Muscle layer of colon (tissue), 2 donors: ENCODE measurements around the gene GP1BB.
A peak's percentile ranks its signal among the peaks of the same experiment; 100 is the strongest.

Experiments
- H3K27ac ChIP-seq: one replicate; pipeline ENCODE4 v1.7.0; 2013; ENCODE audit warnings: low read depth, mild to moderate bottlenecking, low read length, moderate library complexity
- H3K27me3 ChIP-seq, 2 donors: one replicate each; pipeline ENCODE4 v1.7.0; 2013; ENCODE audit warnings: low read length in 2 of 2, mild to moderate bottlenecking in 2 of 2; ENCODE audit not compliant: insufficient read depth in 2 of 2, control insufficient read depth in 1 of 2
- H3K36me3 ChIP-seq: one replicate; pipeline ENCODE4 v1.7.0; 2013; ENCODE audit warnings: mild to moderate bottlenecking, low read length; ENCODE audit not compliant: insufficient read depth
- H3K4me1 ChIP-seq: one replicate; pipeline ENCODE4 v1.7.0; 2013; ENCODE audit warnings: mild to moderate bottlenecking, low read length; ENCODE audit not compliant: insufficient read depth
- H3K4me3 ChIP-seq, 2 donors: one replicate each; pipeline ENCODE4 v1.7.0; 2013; ENCODE audit warnings: low read length in 2 of 2, low read depth in 1 of 2, mild to moderate bottlenecking in 1 of 2, moderate library complexity in 1 of 2
- H3K9ac ChIP-seq: one replicate; pipeline ENCODE4 v1.7.0; 2013; ENCODE audit warnings: low read length
- H3K9me3 ChIP-seq: one replicate; pipeline ENCODE4 v1.7.0; 2013; ENCODE audit warnings: mild to moderate bottlenecking, low read length
- donor health status: abdominal sarcoma.
- donor health status: Adenocarcinoma of cecum.

Gene GP1BB

GRCh38 chr22:19717691-19718455 lies 5.5 kb upstream of the GP1BB start:
- H3K27ac ChIP-seq: no peak overlapping the region
- peak overlapping the region; percentile 50 to 61 for H3K4me3 ChIP-seq
- H3K9me3 ChIP-seq: no peaks in the 10 kb centered on the region
- peaks cover 0 to 34% of the 10 kb centered on the region in 2 donors for H3K27me3 ChIP-seq
- no peaks in the 10 kb centered on the region for H3K36me3 ChIP-seq
- H3K4me1 ChIP-seq: peaks cover 15% of the 10 kb centered on the region
- H3K9ac ChIP-seq: no peak overlapping the region

- H3K9ac ChIP-seq: no peak overlapping the region
- H3K9me3 ChIP-seq: no peaks in the 10 kb centered on the region
Observed at GRCh38 chr22:19718456-19719049, 4.8 kb upstream of the GP1BB start.

GRCh38 chr22:19719050-19719482 lies 4.3 kb upstream of the GP1BB start:
- H3K9ac ChIP-seq: no peak overlapping the region
- H3K27ac ChIP-seq: peak overlapping the region; percentile 34

More at GRCh38 chr22:19718456-19719049, 4.8 kb upstream of the GP1BB start:
- peak overlapping the region; percentile 50 to 61 for H3K4me3 ChIP-seq
- peaks cover 0 to 34% of the 10 kb centered on the region in 2 donors for H3K27me3 ChIP-seq
- H3K4me1 ChIP-seq: peaks cover 15% of the 10 kb centered on the region
- H3K36me3 ChIP-seq: no peaks in the 10 kb centered on the region
- H3K27ac ChIP-seq: no peak overlapping the region

GRCh38 chr22:19719488-19720021 lies 3.8 kb upstream of the GP1BB start:
- H3K4me1 ChIP-seq: peaks cover 15% of the 10 kb centered on the region
- peak overlapping the region; percentile 34 for H3K27ac ChIP-seq
- H3K36me3 ChIP-seq: no peaks in the 10 kb centered on the region
- no peak overlapping the region for H3K4me3 ChIP-seq
- H3K9me3 ChIP-seq: no peaks in the 10 kb centered on the region
- no peak overlapping the region for H3K9ac ChIP-seq
- H3K27me3 ChIP-seq: peaks cover 0 to 38% of the 10 kb centered on the region in 2 donors

More at GRCh38 chr22:19719050-19719482, 4.3 kb upstream of the GP1BB start:
- Histone ChIP-seq H3K4me3 (peak overlapping the region; percentile 50 to 61), H3K36me3 (no peaks in the 10 kb centered on the region), H3K9me3 (no peaks in the 10 kb centered on the region), H3K27me3 (peaks cover 0 to 34% of the 10 kb centered on the region in 2 donors), H3K4me1 (peaks cover 15% of the 10 kb centered on the region)

GRCh38 chr22:19720150-19720827 lies 3.0 kb upstream of the GP1BB start:
- Histone ChIP-seq H3K4me3 (no peak overlapping the region), H3K27ac (no peak overlapping the region), H3K27me3 (peaks cover 0 to 38% of the 10 kb centered on the region in 2 donors), H3K4me1 (peaks cover 10% of the 10 kb centered on the region), H3K9me3 (no peaks in the 10 kb centered on the region), H3K36me3 (no peaks in the 10 kb centered on the region), H3K9ac (no peak overlapping the region)

GRCh38 chr22:19720999-19721329 lies 2.4 kb upstream of the GP1BB start:
- no peaks in the 10 kb centered on the region for H3K36me3 ChIP-seq
- no peaks in the 10 kb centered on the region for H3K9me3 ChIP-seq
- no peak overlapping the region for H3K4me3 ChIP-seq
- no peak overlapping the region for H3K9ac ChIP-seq
- peaks cover 0 to 33% of the 10 kb centered on the region in 2 donors for H3K27me3 ChIP-seq
- no peak overlapping the region for H3K27ac ChIP-seq
- peaks cover 10% of the 10 kb centered on the region for H3K4me1 ChIP-seq

GRCh38 chr22:19721330-19722177 lies 1.8 kb upstream of the GP1BB start:
- Histone ChIP-seq H3K27me3 (peaks cover 0 to 33% of the 10 kb centered on the region in 2 donors), H3K4me3 (no peak overlapping the region), H3K27ac (no peak overlapping the region), H3K36me3 (no peaks in the 10 kb centered on the region), H3K4me1 (peaks cover 10% of the 10 kb centered on the region), H3K9ac (no peak overlapping the region), H3K9me3 (no peaks in the 10 kb centered on the region)

- Histone ChIP-seq H3K4me1 (peaks cover 8% of the 10 kb centered on the region), H3K36me3 (no peaks in the 10 kb centered on the region), H3K9me3 (no peaks in the 10 kb centered on the region), H3K27ac (no peak overlapping the region), H3K9ac (no peak overlapping the region), H3K27me3 (peaks cover 0 to 33% of the 10 kb centered on the region in 2 donors), H3K4me3 (no peak overlapping the region)
Observed at GRCh38 chr22:19722178-19722981, 959 bp upstream of the GP1BB start.

GRCh38 chr22:19722982-19723231 lies 432 bp upstream of the GP1BB start:
- Histone ChIP-seq H3K4me1 (peaks cover 6% of the 10 kb centered on the region), H3K4me3 (no peak overlapping the region), H3K27ac (no peak overlapping the region), H3K9ac (no peak overlapping the region), H3K9me3 (no peaks in the 10 kb centered on the region), H3K36me3 (no peaks in the 10 kb centered on the region), H3K27me3 (peaks cover 0 to 33% of the 10 kb centered on the region in 2 donors)

- Histone ChIP-seq H3K9me3 (no peaks in the 10 kb centered on the region), H3K36me3 (no peaks in the 10 kb centered on the region), H3K27me3 (peaks cover 0 to 24% of the 10 kb centered on the region in 2 donors), H3K4me1 (peaks cover 3% of the 10 kb centered on the region), H3K27ac (no peak overlapping the region), H3K4me3 (no peak overlapping the region), H3K9ac (no peak overlapping the region)
Observed at GRCh38 chr22:19723983-19724827, 866 bp downstream of the GP1BB start.
